ENCODE measurements around the gene MYH3.

The MYH3 gene

GRCh38 chr17:10631701-10632100 lies 25.4 kb downstream of the MYH3 start:
- Mint-ChIP-seq H3K36me3 (ENCODE audit: low read depth) (peaks cover 58% of the 10 kb centered on the region), H3K27me3 (no peaks in the 10 kb centered on the region), H3K27ac (no peak overlapping the region), H3K4me3 (no peak overlapping the region), H3K9me3 (no peaks in the 10 kb centered on the region), H3K4me1 (ENCODE audit: low read depth) (peaks cover 7% of the 10 kb centered on the region)

GRCh38 chr17:10631048-10631700 lies 25.9 kb downstream of the MYH3 start:
- peaks cover 7% of the 10 kb centered on the region for H3K4me1 Mint-ChIP-seq (ENCODE audit: low read depth)
- no peaks in the 10 kb centered on the region for H3K9me3 Mint-ChIP-seq
- no peak overlapping the region for H3K27ac Mint-ChIP-seq
- no peaks in the 10 kb centered on the region for H3K27me3 Mint-ChIP-seq
- peaks cover 58% of the 10 kb centered on the region for H3K36me3 Mint-ChIP-seq (ENCODE audit: low read depth)
- no peak overlapping the region for H3K4me3 Mint-ChIP-seq

GRCh38 chr17:10629706-10630105 lies 27.4 kb downstream of the MYH3 start:
- Mint-ChIP-seq H3K27ac (no peak overlapping the region), H3K9me3 (no peaks in the 10 kb centered on the region), H3K27me3 (no peaks in the 10 kb centered on the region), H3K4me3 (no peak overlapping the region), H3K4me1 (ENCODE audit: low read depth) (peaks cover 4% of the 10 kb centered on the region), H3K36me3 (ENCODE audit: low read depth) (peaks cover 46% of the 10 kb centered on the region)

GRCh38 chr17:10628756-10629155 lies 28.4 kb downstream of the MYH3 start:
- no peaks in the 10 kb centered on the region for H3K27me3 Mint-ChIP-seq
- no peak overlapping the region for H3K27ac Mint-ChIP-seq
- H3K36me3 Mint-ChIP-seq (ENCODE audit: low read depth): peaks cover 42% of the 10 kb centered on the region
- no peaks in the 10 kb centered on the region for H3K9me3 Mint-ChIP-seq
- H3K4me3 Mint-ChIP-seq: no peak overlapping the region
- H3K4me1 Mint-ChIP-seq (ENCODE audit: low read depth): no peaks in the 10 kb centered on the region

- Mint-ChIP-seq H3K4me1 (ENCODE audit: low read depth) (no peaks in the 10 kb centered on the region), H3K36me3 (ENCODE audit: low read depth) (peaks cover 28% of the 10 kb centered on the region), H3K27me3 (no peaks in the 10 kb centered on the region), H3K4me3 (no peak overlapping the region), H3K9me3 (no peaks in the 10 kb centered on the region), H3K27ac (no peak overlapping the region)
Measured at GRCh38 chr17:10626390-10626789, 30.7 kb downstream of the MYH3 start.

GRCh38 chr17:10624969-10625368 lies 32.1 kb downstream of the MYH3 start:
- H3K36me3 Mint-ChIP-seq (ENCODE audit: low read depth): peaks cover 17% of the 10 kb centered on the region
- no peaks in the 10 kb centered on the region for H3K4me1 Mint-ChIP-seq (ENCODE audit: low read depth)
- no peaks in the 10 kb centered on the region for H3K9me3 Mint-ChIP-seq
- H3K27me3 Mint-ChIP-seq: no peaks in the 10 kb centered on the region
- H3K27ac Mint-ChIP-seq: no peak overlapping the region
- H3K4me3 Mint-ChIP-seq: no peak overlapping the region

GRCh38 chr17:10623737-10624338 lies 33.3 kb downstream of the MYH3 start:
- no peaks in the 10 kb centered on the region for H3K27me3 Mint-ChIP-seq
- no peaks in the 10 kb centered on the region for H3K9me3 Mint-ChIP-seq
- H3K4me1 Mint-ChIP-seq (ENCODE audit: low read depth): no peaks in the 10 kb centered on the region
- H3K4me3 Mint-ChIP-seq: no peak overlapping the region
- H3K36me3 Mint-ChIP-seq (ENCODE audit: low read depth): peaks cover 9% of the 10 kb centered on the region
- H3K27ac Mint-ChIP-seq: no peak overlapping the region

GRCh38 chr17:10622617-10623485 lies 34.3 kb downstream of the MYH3 start:
- peaks cover 4% of the 10 kb centered on the region for H3K4me1 Mint-ChIP-seq (ENCODE audit: low read depth)
- no peaks in the 10 kb centered on the region for H3K9me3 Mint-ChIP-seq
- no peak overlapping the region for H3K27ac Mint-ChIP-seq
- H3K27me3 Mint-ChIP-seq: no peaks in the 10 kb centered on the region
- peaks cover 1% of the 10 kb centered on the region for H3K36me3 Mint-ChIP-seq (ENCODE audit: low read depth)
- H3K4me3 Mint-ChIP-seq: no peak overlapping the region

GRCh38 chr17:10621397-10621796 lies 35.7 kb downstream of the MYH3 start:
- H3K4me3 Mint-ChIP-seq: no peak overlapping the region
- no peaks in the 10 kb centered on the region for H3K36me3 Mint-ChIP-seq (ENCODE audit: low read depth)
- H3K9me3 Mint-ChIP-seq: no peaks in the 10 kb centered on the region
- no peak overlapping the region for H3K27ac Mint-ChIP-seq
- peaks cover 4% of the 10 kb centered on the region for H3K4me1 Mint-ChIP-seq (ENCODE audit: low read depth)
- no peaks in the 10 kb centered on the region for H3K27me3 Mint-ChIP-seq

GRCh38 chr17:10620823-10621222 lies 36.3 kb downstream of the MYH3 start:
- Mint-ChIP-seq H3K27me3 (no peaks in the 10 kb centered on the region), H3K4me3 (no peak overlapping the region), H3K36me3 (ENCODE audit: low read depth) (no peaks in the 10 kb centered on the region), H3K4me1 (ENCODE audit: low read depth) (peaks cover 4% of the 10 kb centered on the region), H3K27ac (no peak overlapping the region), H3K9me3 (no peaks in the 10 kb centered on the region)

- peaks cover 3% of the 10 kb centered on the region for H3K27me3 Mint-ChIP-seq
- H3K4me3 Mint-ChIP-seq: no peak overlapping the region
- no peaks in the 10 kb centered on the region for H3K9me3 Mint-ChIP-seq
- H3K36me3 Mint-ChIP-seq (ENCODE audit: low read depth): no peaks in the 10 kb centered on the region
- peaks cover 4% of the 10 kb centered on the region for H3K4me1 Mint-ChIP-seq (ENCODE audit: low read depth)
- no peak overlapping the region for H3K27ac Mint-ChIP-seq
Measured at GRCh38 chr17:10618202-10618635, 38.9 kb downstream of the MYH3 start.

- H3K36me3 Mint-ChIP-seq (ENCODE audit: low read depth): no peaks in the 10 kb centered on the region
- no peaks in the 10 kb centered on the region for H3K9me3 Mint-ChIP-seq
- H3K4me3 Mint-ChIP-seq: no peak overlapping the region
- peaks cover 4% of the 10 kb centered on the region for H3K4me1 Mint-ChIP-seq (ENCODE audit: low read depth)
- peaks cover 3% of the 10 kb centered on the region for H3K27me3 Mint-ChIP-seq
- H3K27ac Mint-ChIP-seq: no peak overlapping the region
Measured at GRCh38 chr17:10617120-10617505, 40.0 kb downstream of the MYH3 start.

- Mint-ChIP-seq H3K4me3 (no peak overlapping the region), H3K27me3 (peaks cover 3% of the 10 kb centered on the region), H3K4me1 (ENCODE audit: low read depth) (peaks cover 4% of the 10 kb centered on the region), H3K27ac (no peak overlapping the region), H3K36me3 (ENCODE audit: low read depth) (no peaks in the 10 kb centered on the region), H3K9me3 (no peaks in the 10 kb centered on the region)
Measured at GRCh38 chr17:10616502-10617119, 40.5 kb downstream of the MYH3 start.

- Mint-ChIP-seq H3K4me3 (no peak overlapping the region), H3K27me3 (peaks cover 6% of the 10 kb centered on the region), H3K9me3 (no peaks in the 10 kb centered on the region), H3K27ac (no peak overlapping the region), H3K36me3 (ENCODE audit: low read depth) (no peaks in the 10 kb centered on the region), H3K4me1 (ENCODE audit: low read depth) (peaks cover 4% of the 10 kb centered on the region)
Measured at GRCh38 chr17:10614536-10615155, 42.5 kb downstream of the MYH3 start.

Measured in stimulated activated naive CD8-positive, alpha-beta T cell treated with anti-CD3 and anti-CD28 coated beads, Interleukin-15, Interleukin-2, amounts not matched to agents 100 ng/mL and 50 ng/mL, for 24 hours (primary cell).